IMR-90 (cell line): ENCODE data around the gene HDDC2.

Experiments
- CEBPB ChIP-seq: IDR thresholded peaks from 2 replicates; pipeline ENCODE4 v1.6.1; 2012; ENCODE audit warnings: low read depth, low read length, improper control_type of control experiment
- CHD1 ChIP-seq: IDR thresholded peaks from 2 replicates; pipeline ENCODE4 v1.6.1; 2012; ENCODE audit warnings: low read depth, low read length, improper control_type of control experiment
- MAFK ChIP-seq: IDR thresholded peaks from 2 replicates; pipeline ENCODE4 v1.6.1; 2012; ENCODE audit warnings: low read depth, low read length, improper control_type of control experiment
- NFE2L2 ChIP-seq: fragments of 150-350 bp; IDR thresholded peaks from 2 replicates; pipeline ENCODE4 v1.6.1; 2016; ENCODE audit warnings: low read depth, mild to moderate bottlenecking, low read length
- POLR2A ChIP-seq: IDR thresholded peaks from 2 replicates; pipeline ENCODE4 v1.6.1; 2012; ENCODE audit warnings: mild to moderate bottlenecking, low read depth, low read length
- RCOR1 ChIP-seq: IDR thresholded peaks from 2 replicates; pipeline ENCODE4 v1.6.1; 2012; ENCODE audit warnings: mild to moderate bottlenecking, low read length, improper control_type of control experiment; ENCODE audit not compliant: insufficient replicate concordance
- SMC3 ChIP-seq: fragments of 150-350 bp; IDR thresholded peaks from 2 replicates; pipeline ENCODE4 v1.6.1; 2016; ENCODE audit warnings: low read depth, mild to moderate bottlenecking, antibody characterized with exemption, low read length, moderate library complexity
- TF ChIP-seq, protein P1 (sequence below): conservative IDR thresholded peaks from 2 replicates; pipeline ENCODE4 v1.5.1; 2012; ENCODE audit warnings: mild to moderate bottlenecking, low read depth, low read length, improper control_type of control experiment
- TF ChIP-seq, protein P2 (sequence below): fragments of 150-350 bp; IDR thresholded peaks from 2 replicates; pipeline ENCODE4 v1.6.1; 2016; ENCODE audit warnings: low read depth, mild to moderate bottlenecking, low read length, moderate library complexity, borderline replicate concordance

DNA sequence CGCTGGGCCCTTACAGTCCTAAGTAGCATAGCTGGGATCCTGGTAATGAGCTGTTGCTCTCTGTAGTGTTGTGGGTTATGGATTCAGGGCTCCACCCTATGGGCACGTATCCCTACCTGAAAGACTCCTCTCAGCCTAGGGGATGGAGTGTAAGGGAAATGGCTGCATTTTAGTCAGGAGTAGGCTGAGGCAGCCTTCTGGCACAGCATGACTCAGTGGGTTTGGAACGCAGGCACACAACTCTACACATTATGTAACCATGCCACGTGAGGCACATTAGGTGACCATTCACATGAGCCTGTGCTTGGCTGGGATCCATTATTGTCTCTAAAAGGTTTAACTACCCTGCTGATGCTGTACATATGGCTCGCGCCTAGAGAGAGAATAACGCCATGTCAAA lies 27.8 kb downstream of the HDDC2 start:
- TF ChIP-seq, protein P1, sequence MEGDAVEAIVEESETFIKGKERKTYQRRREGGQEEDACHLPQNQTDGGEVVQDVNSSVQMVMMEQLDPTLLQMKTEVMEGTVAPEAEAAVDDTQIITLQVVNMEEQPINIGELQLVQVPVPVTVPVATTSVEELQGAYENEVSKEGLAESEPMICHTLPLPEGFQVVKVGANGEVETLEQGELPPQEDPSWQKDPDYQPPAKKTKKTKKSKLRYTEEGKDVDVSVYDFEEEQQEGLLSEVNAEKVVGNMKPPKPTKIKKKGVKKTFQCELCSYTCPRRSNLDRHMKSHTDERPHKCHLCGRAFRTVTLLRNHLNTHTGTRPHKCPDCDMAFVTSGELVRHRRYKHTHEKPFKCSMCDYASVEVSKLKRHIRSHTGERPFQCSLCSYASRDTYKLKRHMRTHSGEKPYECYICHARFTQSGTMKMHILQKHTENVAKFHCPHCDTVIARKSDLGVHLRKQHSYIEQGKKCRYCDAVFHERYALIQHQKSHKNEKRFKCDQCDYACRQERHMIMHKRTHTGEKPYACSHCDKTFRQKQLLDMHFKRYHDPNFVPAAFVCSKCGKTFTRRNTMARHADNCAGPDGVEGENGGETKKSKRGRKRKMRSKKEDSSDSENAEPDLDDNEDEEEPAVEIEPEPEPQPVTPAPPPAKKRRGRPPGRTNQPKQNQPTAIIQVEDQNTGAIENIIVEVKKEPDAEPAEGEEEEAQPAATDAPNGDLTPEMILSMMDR = no peak
- no peak for TF ChIP-seq SMC3
- TF ChIP-seq, protein P2, sequence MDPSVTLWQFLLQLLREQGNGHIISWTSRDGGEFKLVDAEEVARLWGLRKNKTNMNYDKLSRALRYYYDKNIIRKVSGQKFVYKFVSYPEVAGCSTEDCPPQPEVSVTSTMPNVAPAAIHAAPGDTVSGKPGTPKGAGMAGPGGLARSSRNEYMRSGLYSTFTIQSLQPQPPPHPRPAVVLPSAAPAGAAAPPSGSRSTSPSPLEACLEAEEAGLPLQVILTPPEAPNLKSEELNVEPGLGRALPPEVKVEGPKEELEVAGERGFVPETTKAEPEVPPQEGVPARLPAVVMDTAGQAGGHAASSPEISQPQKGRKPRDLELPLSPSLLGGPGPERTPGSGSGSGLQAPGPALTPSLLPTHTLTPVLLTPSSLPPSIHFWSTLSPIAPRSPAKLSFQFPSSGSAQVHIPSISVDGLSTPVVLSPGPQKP = no peak
- no peak for TF ChIP-seq NFE2L2
- TF ChIP-seq RCOR1 = no peak
- no peak for TF ChIP-seq CHD1
- TF ChIP-seq MAFK = no peak
- no peak for TF ChIP-seq POLR2A
- no peak for TF ChIP-seq CEBPB
